NOMO-1 (cell line): ENCODE results near the gene MEX3A.
"Not testable (repeated sequence)": the region's sequence is repeated elsewhere in the genome, so short reads cannot be mapped to it uniquely, and the experiment has no call there.

Experiments used
- DNase-seq, 2 experiments: peaks; one replicate each; lab custom pipeline; 2025; ENCODE audit not compliant: unreplicated experiment in 2 of 2; lab: John Stamatoyannopoulos, UW

The MEX3A gene

DNA sequence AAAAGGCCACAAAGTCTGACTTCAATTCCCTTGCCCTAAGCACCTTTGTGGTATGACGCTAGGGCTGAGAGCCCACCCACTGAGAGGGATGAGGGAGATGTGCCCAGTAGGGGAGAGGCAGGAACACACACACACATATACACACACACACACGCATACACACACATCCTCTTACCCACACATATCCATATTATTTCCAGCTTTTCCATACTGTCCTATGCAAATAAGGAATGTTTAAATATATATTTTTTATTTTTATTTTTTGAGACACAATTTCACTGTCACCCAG, 18.3 kb downstream of the MEX3A start:
- no peak for DNase-seq

DNA sequence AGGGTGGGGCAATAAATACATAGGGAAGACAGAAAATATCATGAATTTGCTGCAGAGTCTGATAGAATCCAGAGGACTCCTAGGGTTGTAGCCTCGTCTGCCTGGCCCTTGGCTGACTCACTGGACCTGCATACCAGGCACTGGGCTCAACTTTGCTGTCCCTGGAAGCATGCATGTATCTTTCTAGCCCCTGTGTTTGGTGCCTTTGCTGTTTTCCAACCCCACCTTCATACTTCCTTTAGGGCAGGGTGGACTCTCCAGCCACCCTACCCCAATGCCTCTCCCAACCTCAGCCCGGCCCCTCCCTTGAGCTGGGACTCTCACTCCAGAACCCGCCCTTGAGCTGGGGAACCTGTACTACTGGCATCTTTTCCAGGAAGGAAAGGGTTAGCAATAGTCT, 20.1 kb downstream of the MEX3A start:
- no peak for DNase-seq

DNA sequence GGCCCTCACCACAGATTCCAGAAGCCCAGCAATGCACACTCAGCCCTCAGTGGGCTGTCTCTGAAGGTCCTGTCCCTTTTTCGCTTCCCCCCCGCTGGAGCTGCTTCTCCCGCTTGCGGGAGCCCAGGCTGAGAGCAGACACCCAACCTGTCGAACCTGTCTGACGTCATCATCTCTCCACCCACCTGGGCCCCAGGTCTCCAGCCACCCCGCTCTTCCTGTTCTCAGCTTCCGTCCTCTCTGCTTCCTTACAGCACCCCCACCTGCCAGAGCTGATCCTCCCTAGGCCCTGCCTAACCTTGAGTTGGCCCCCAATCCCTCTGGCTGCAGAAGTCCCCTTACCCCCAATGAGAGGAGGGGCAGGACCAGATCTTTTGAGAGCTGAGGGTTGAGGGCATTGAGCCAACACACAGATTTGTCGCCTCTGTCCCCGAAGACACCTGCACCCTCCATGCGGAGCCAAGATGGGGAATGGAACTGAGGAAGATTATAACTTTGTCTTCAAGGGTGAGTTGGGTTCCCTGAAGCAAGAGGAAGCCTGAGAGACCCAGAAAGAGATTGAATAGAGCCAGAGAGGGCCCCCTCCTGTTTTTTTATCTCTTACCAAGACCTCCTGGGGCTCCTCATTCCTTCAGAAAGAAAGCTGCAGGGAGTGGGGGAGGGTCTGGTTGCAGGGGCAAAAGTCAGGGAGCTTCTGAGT, 21.2 kb downstream of the MEX3A start, which contains the start of gene RAB25:
Gene RAB25, plus strand, starts transcription at position 224 of the 700 bp plus-strand sequence. Its CDS starts 241 bp downstream, at position 465.
- DNase-seq: no peak

DNA sequence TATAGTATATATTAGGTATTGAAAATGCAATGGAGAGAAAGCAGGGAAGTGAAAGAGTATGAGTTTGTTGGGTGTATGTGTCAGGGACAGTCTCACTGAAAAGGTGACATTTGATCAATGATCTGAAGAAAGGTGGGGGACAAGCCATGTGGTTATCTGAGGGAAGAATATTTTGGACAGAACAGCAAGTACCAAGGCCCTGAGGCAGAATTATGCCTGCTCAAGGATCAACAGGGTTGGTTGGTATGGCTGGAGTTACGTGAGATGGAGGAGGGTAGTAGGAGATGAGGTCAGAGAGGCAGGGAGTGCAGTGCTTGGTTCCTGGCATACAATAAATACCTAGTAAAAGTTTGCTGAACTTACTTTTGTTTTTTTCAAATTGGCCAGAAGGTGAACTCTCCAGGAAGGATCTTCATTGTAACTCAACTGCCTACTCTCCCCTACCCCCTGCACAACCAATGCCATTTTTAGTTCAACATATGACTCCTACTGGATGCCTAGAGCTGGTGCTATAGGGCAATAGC, 25.9 kb downstream of the MEX3A start:
- no peak for DNase-seq

DNA sequence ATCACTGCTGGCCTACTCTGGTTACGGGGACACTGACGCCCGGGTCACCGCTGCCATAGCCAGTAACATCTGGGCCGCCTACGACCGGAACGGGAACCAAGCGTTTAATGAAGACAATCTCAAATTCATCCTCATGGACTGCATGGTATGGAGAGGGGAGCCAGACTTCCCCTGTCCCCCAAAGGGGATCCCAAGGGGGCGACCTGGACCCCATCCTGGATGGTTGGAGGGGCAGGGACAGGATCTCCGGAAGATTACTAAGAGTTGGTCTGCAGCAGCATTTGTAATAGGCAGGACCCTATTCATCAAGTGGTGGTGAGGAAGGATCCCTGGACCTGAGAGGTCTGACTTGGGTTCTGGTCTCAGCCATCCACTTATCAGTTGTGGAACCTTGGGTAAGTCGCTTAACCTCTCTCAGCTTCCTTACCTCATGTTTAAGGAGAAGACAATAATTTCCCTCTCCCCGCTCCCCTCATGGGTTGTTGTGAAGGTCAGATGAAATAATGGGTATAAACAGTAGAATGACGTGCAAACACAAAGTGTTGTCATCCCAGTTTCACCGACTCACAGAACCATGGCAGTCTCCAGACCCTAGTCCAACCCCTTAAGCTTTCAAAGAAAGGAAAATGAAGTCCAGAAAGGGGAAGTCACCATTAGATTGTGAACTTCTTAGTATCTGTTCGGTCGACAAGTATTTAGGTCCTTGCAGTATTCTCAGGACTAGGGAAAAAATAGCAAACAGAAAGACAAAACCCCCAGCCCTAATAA, 26.8 kb downstream of the MEX3A start:
- peak; percentile 48 to 63 for DNase-seq

DNA sequence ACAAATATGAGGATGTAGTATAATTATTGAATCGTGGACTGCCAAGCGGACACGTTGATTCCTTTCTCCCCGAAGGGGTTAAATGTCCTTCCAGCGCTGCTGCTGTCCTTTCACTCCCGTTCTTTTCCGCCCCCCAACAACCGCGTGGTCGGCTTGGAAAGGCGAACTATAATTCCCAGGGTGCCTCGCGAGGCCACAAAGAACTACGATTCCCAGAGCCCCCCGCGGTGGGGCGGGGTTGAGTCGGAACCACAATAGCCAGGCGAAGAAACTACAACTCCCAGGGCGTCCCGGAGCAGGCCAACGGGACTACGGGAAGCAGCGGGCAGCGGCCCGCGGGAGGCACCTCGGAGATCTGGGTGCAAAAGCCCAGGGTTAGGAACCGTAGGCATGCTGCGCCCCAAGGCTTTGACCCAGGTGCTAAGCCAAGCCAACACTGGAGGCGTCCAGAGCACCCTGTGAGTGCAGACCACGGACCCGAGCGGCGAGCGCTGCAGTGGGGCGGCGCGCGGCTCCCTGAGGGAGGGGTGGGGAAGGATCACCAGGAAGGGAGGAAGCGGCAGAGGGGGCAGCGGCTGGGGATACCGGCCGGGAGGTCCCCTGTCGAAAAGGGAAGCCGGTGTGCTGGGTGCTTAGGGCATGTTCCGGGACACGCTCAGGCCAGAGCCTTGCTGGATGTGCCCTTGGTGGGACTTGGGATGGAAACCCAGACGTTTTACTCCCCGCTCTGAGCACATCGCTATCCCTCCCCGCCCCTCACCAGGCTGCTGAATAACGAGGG, 27.6 kb downstream of the MEX3A start, which contains the start of gene LAMTOR2:
Gene LAMTOR2, plus strand, starts transcription at position 283 of the 781 bp plus-strand sequence. Its CDS starts 108 bp downstream, at position 391.
- peak; percentile 96 to 98 for DNase-seq

DNA sequence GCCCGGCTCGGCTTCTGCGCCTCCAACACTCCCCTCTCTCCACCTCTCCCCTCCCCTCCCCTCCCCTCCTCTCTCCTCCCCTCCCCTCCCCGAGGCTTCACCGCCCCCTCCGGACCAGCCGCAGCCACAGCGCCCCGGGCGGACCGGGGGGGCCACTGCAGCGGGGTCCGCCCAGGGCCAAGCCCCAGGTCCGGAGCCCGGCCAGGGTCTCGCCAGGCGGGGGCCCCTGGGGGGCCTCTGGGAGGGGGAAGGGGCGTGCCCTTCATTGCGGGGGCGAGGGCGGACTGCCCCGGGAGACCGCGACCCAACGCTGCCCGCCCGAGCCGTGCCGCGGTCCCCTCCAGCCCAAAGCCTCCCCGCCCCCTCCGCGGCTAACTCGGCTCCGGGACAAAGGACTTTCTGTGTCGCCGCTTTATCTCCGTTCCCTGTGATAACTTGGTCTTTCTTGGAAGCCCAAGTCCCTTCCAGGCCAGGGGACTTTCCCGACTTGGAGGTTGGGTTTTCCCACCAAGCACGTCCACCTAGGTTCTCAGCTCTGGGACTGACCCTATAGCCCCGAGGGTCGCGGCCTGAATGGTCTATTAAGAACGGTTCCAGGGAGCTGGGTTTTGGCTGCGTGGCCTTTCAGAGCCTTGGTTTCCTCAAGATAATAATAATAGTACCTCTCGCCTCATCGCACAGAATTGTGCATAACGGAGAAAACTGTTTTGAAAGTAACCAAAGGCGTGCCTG, 28.3 kb downstream of the MEX3A start, which contains the start of gene UBQLN4:
Gene UBQLN4, minus strand, starts transcription at position 31 of the 732 bp plus-strand sequence. CDS start 97 bp downstream, outside the sequence.
- DNase-seq: peak; percentile 50 to 91

DNA sequence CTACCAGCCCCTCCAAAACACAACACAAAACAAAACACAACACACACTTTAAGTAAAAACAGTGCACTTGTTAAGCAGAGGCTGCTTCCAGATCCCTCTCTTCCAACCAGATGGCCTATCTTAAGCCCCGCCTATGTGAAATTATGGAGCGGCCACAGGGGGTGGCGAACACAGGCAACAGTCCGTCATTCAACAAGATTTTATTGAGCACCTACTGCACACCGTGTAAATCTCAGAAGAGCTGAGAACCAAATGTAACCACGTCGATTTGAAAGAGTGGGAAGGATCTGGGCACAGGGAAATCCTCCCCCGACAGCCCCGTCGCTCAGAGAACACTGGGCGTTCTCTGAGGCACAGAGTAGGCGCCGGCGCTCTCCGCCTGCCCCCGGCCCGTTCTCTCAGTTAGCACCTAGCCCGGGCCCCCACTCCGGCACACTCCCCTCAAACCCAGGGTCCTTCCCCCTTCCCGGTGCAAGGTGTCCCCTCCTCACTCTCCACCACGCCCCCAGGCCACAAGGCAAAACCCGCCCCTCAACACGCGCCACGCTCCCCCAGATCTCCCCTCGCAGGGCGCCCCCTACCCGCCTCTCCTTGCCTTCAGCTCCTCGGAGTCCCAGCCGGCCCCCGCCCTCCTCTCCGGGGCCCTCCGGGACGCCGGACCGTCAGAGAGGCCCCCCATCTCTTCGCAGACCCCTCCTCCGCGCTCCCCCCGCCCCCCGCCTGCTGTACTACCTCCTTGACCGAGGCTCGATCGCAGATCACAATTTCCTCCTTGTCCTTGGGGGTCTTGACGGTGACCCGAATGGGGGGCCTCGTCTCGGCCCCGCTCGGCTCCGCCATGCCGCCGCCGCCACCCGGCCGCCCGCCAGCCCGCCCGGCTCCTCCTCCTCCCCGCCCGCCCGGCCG, 29.1 kb downstream of the MEX3A start:
- peak; percentile 70 to 77 for DNase-seq

DNA sequence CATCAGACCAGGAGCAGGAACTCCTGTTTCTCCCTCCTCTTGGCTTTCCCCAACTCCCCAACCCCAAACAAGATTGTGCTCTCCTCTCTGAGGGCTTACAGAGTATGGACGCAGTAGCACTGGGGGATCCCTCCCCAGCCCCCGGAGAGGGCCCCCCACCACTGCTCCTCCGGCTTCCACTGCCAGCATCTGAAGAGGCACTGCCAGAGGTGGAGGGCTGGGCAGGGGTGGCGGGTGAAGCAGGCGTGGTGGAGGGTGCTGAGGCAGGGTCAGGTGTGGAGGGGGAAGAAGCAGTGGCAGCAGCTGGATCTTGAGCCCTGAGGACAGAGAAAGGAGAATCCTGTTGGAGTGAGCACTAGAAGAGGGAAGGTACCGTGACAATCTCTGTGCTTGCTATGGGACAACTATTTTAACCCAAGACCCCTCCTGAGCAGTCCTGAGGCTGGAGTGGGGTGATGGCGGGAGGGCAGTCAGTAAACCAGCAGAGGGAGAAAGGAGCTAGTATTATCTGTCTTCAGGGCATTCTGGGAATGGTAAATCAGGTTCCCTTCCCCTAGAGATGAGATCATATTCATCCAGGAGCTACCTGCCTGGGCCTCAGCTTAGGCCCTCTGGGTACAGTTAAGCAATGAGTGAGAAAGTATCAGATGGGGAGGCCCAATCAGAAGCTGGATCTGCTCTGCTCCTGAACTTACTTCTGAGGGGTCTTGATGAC, 31.1 kb downstream of the MEX3A start:
- DNase-seq: no peak

DNA sequence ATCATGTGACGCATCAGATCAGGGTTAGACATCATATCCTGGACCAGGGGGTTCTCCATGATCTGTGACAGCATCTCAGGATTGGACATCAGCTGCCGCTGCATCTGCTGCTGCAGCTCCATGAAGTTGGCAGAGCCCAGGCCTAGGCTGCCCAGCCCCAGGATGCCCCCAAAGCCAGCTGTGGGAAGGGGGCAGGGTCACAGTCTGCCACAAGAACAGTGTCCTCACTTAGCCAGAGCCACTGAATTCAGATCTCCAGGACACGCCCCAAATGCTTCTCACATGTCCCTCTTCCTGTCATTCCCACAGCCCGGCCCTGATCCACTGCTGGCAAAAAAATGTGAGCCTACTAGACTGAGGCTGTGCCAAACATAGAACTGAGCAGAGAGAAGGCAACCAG, 31.9 kb downstream of the MEX3A start:
- DNase-seq: no peak

DNA sequence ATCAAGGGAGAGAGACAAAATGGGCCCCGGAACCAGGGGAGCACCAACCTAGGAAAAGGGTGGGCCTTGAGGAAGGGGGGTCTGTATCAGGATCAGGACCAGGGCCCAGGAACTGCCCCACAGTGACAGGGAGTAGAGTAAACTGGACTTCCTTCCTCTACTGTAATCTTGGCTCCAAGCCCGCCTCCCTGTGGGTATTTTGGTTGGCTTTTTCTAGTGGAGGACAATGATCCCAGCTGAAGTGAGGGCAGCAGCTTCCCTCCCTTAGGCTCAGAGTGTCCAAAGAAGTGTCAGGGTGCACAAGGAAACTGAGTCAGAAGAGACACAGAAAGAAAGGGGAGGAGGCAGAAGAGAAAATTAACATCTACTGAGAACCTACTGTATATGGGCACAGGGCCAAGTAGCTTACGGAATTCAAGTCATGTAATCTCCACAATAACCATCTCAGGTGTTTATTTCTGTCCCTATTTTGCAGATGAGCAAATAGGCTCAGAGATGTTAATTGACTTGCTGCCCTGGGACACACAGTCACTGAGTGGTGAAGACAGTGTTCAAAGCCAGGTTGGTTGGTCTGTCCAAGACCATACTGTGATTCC, 33.5 kb downstream of the MEX3A start:
- DNase-seq: no peak

DNA sequence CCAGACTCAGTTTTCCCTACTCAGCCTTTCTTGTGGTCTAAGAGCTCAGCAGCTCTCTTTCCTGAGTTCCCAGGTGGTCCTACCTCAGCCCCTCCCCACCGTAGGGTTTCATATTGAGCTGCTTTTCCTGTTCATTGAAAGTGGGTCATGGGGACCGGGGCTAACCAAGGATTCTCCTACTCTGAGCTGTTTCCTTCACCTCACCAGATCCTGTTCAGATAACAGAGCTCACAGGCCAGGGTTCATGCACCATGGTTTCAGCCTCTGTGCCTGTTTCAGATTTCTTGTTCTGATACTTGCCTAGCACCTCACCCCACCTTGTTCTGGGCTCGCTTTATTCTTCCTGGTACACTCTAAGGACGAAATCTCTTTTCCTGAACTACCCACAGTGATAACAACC, 37.2 kb downstream of the MEX3A start:
- DNase-seq: no peak

DNA sequence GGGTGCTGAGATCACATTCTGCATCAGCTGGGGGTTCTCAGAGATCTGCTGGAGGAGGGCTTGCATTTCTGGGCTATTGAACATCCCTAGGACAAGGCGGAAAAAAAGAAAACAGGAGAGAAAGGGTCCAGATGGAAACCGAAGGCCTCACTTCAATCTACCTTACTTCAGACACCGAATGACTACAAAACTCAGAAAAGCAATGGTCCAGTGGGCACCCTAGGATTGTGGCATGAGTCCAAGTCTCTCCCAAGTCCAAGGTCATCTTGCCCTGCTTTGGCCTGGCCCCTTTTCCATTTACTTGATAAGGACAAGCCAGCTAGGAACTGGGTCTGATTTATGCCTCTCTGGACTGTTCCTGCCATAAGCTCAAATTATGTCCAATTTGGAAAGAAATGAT, 39.4 kb downstream of the MEX3A start:
- no peak for DNase-seq

DNA sequence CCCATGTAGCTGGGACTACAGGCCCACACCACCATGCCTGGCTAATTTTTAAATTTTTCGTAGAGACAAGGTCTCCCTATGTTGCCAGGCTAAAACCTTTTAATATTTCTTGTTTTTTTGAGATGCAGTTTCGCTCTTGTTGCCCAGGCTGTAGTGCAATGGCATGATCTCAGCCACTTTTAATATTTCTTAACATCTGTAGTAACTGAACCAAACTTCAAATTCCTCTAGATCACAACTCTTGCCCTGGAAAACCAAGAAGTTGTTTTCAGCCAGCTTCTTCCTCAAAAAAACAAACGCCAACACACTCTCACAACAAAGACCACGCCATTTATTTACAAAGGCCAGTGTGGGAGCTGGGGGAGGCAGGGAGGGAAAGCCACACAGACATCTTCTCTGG, 47.3 kb downstream of the MEX3A start:
- DNase-seq: not testable (repeated sequence)

DNA sequence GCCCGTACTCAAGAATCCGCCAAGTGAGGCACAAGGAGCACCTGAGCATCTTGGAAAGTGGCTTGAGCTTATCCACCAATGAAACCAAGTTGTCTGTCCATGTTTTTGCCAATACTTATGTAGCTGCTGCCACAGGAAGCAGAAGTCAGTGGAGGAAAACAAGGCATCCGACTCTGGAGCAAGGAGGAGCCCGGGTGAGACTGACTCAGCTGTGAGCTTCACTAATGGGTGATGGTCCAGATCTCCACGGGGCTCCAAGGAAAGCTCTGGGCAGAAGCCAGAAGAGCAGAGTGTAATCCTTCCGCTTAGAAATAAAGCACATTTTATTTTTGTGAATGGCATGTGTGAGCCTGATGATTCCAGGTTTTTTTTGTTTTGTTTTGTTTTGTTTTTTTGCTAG, 49.3 kb downstream of the MEX3A start:
- DNase-seq: no peak

DNA sequence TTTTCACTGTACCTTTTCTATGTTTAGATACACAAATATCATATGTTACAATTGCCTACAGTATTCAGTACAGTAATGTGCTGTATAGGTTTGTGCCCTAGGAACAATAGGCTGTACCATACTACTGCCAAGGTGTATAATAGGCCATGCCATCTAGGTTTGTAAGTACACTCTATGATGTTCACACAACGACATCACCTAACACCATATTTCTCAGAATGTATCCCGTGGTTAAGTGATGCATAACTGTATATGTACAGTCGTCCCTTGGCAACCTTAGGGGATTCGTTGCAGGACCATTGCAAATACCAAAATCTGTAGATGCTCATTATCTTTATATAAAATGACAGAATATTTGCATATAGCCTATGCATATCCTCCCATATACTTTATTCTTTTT, 55.7 kb downstream of the MEX3A start:
- no peak for DNase-seq

DNA sequence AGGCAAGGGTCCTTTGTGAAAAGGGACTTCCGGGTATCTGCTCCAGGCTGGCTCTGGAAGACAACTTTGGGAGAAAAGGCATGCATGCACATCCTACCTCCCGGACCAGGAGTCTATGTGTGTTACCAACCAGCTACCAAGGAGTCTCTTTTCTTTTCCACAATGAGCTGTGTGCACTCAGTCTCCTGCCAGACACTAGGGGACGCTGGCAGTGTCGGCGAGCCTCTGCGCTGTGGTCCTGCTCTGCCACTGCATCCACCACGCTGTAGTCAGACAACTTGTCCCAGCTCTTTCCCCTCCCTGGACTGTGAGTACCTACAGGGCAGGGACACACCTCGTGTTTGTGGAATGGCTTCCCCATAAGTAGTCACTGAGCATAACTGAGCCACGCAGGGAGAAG, 56.4 kb downstream of the MEX3A start:
- DNase-seq: peak in 1 of 2 experiments; percentile 10

DNA sequence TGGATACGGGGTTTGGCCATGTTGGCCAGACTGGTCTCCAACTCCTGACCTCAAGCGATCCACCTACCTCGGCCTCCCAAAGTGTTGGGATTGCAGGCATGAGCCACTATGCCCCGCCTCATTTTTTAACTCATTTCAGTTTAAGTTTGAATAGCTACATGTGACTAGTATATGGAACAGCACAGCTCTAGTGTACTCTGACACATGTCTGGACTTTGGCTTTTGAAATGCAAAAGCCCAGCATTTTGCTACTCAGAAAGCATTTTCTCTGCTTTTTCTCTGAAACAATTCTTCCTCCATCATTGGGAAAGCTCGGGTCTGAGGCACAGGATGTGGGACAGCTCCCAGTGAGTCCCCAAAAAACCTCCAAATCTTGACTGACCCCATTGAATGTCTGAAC, 57.5 kb downstream of the MEX3A start:
- no peak for DNase-seq
